NCI-H1105 (cell line): ENCODE measurements around the gene MT2A.
"Not testable (repeated sequence)": the region's sequence is repeated elsewhere in the genome, so short reads cannot be mapped to it uniquely, and the experiment has no call there.

ENCODE experiments used
- DNase-seq: peaks from one replicate; lab custom pipeline; 2025; lab: John Stamatoyannopoulos, UW

Gene MT2A

GRCh38 chr16:56608043-56608875 is at the start of gene MT2A:
Gene MT2A, plus strand, starts transcription at chr16:56608584. Its CDS starts 72 bp downstream, at chr16:56608656.
- DNase-seq = peak; percentile 96

GRCh38 chr16:56559109-56559508 is 49.3 kb upstream of the MT2A start:
- no peak for DNase-seq

- DNase-seq = no peak
Observed at GRCh38 chr16:56560447-56560846, 47.9 kb upstream of the MT2A start.

- DNase-seq = no peak
Observed at GRCh38 chr16:56561126-56561525, 47.3 kb upstream of the MT2A start.

GRCh38 chr16:56564793-56565477 is 43.4 kb upstream of the MT2A start, which contains the start of gene MT4:
Gene MT4, plus strand, starts transcription at chr16:56565073. Its CDS starts 56 bp downstream, at chr16:56565129.
- DNase-seq = no peak

- DNase-seq = no peak
Observed at GRCh38 chr16:56569971-56570370, 38.4 kb upstream of the MT2A start.

- no peak for DNase-seq
Observed at GRCh38 chr16:56571525-56571924, 36.9 kb upstream of the MT2A start.

GRCh38 chr16:56574625-56575024 is 33.8 kb upstream of the MT2A start:
- DNase-seq = no peak

GRCh38 chr16:56576585-56577299 is 31.6 kb upstream of the MT2A start:
- DNase-seq = peak; percentile 48

- DNase-seq = no peak
Observed at GRCh38 chr16:56577300-56577625, 31.1 kb upstream of the MT2A start.

GRCh38 chr16:56580391-56581048 is 27.9 kb upstream of the MT2A start:
- DNase-seq = no peak

GRCh38 chr16:56582911-56583310 is 25.5 kb upstream of the MT2A start:
- not testable (repeated sequence) for DNase-seq

- no peak for DNase-seq
Observed at GRCh38 chr16:56583351-56584168, 24.8 kb upstream of the MT2A start.

GRCh38 chr16:56584276-56584675 is 24.1 kb upstream of the MT2A start:
- no peak for DNase-seq

GRCh38 chr16:56588781-56589140 is 19.6 kb upstream of the MT2A start:
- DNase-seq = no peak

- peak; percentile 75 for DNase-seq
Observed at GRCh38 chr16:56589141-56590039, 19.0 kb upstream of the MT2A start, which contains the start of gene MT3. Gene MT3, plus strand, starts transcription at chr16:56589528. Its CDS starts 63 bp downstream, at chr16:56589591.

- no peak for DNase-seq
Observed at GRCh38 chr16:56591377-56592060, 16.9 kb upstream of the MT2A start.

- no peak for DNase-seq
Observed at GRCh38 chr16:56593573-56594291, 14.7 kb upstream of the MT2A start.

GRCh38 chr16:56594292-56594619 is 14.1 kb upstream of the MT2A start:
- DNase-seq = no peak
